NB4 (cell line): ENCODE measurements around the gene GARS1.
"Not testable (repeated sequence)": the region's sequence is repeated elsewhere in the genome, so short reads cannot be mapped to it uniquely, and the experiment has no call there.

Experiments used
- DNase-seq: peaks from one replicate; pipeline ENCODE4 v3.0.0; 2010; ENCODE audit warnings: low read depth
- H3K4me3 ChIP-seq: one replicate; pipeline ENCODE4 v1.5.1; 2011; ENCODE audit warnings: mild to moderate bottlenecking, low read depth, low read length, moderate library complexity
- MAX ChIP-seq: IDR thresholded peaks from 2 replicates; pipeline ENCODE4 v1.6.1; 2011; ENCODE audit warnings: low read depth, low read length
- MYC ChIP-seq: IDR thresholded peaks from 2 replicates; pipeline ENCODE4 v1.6.1; 2011; ENCODE audit warnings: low read depth, low read length
- POLR2A ChIP-seq: IDR thresholded peaks from 2 replicates; pipeline ENCODE4 v1.6.1; 2011; ENCODE audit warnings: mild to moderate bottlenecking; ENCODE audit not compliant: insufficient read length; ENCODE audit errors: extremely low read depth
- TF ChIP-seq, protein P1 (sequence below): IDR thresholded peaks from one replicate; pipeline ENCODE4 v1.5.1; 2012; ENCODE audit warnings: low read depth, low read length

The GARS1 gene

GRCh38 chr7:30634634-30635201, 40.0 kb downstream of the GARS1 start:
- TF ChIP-seq POLR2A (no peak), MYC (no peak), MAX (no peak)
- TF ChIP-seq, protein P1, sequence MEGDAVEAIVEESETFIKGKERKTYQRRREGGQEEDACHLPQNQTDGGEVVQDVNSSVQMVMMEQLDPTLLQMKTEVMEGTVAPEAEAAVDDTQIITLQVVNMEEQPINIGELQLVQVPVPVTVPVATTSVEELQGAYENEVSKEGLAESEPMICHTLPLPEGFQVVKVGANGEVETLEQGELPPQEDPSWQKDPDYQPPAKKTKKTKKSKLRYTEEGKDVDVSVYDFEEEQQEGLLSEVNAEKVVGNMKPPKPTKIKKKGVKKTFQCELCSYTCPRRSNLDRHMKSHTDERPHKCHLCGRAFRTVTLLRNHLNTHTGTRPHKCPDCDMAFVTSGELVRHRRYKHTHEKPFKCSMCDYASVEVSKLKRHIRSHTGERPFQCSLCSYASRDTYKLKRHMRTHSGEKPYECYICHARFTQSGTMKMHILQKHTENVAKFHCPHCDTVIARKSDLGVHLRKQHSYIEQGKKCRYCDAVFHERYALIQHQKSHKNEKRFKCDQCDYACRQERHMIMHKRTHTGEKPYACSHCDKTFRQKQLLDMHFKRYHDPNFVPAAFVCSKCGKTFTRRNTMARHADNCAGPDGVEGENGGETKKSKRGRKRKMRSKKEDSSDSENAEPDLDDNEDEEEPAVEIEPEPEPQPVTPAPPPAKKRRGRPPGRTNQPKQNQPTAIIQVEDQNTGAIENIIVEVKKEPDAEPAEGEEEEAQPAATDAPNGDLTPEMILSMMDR, result no peak
- no peak overlapping the region for H3K4me3 ChIP-seq
- no peak for DNase-seq

DNA sequence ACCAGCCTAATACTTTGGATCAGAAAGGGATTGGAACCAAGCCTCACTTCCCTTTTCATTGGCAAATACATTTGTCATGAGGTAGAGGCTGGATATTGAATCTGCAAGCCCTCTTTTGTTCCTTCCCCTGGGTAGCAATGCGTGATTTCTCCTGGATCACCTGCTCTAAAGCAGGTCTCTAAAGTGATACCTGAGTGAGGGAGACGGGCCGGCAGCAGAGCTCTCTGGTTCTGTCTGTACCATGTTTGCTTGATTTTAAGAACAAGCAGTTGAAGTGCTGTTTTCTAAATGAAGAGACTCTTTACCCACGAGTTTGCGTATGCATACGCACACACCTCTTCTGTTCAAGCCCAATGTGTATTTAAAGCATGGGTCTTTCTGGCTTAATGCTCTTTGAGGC, 41.1 kb downstream of the GARS1 start:
- TF ChIP-seq MAX (no peak), POLR2A (no peak), MYC (no peak)
- TF ChIP-seq, protein P1, result no peak
- no peak overlapping the region for H3K4me3 ChIP-seq
- DNase-seq, result no peak

- H3K4me3 ChIP-seq, DNase-seq: not testable (repeated sequence)
Observed at GRCh38 chr7:30642322-30642721, 47.6 kb downstream of the GARS1 start.

GRCh38 chr7:30642789-30643188, 48.1 kb downstream of the GARS1 start:
- no peak for DNase-seq
- TF ChIP-seq POLR2A (no peak), MYC (no peak), MAX (no peak)
- TF ChIP-seq, protein P1, result no peak
- no peak overlapping the region for H3K4me3 ChIP-seq

DNA sequence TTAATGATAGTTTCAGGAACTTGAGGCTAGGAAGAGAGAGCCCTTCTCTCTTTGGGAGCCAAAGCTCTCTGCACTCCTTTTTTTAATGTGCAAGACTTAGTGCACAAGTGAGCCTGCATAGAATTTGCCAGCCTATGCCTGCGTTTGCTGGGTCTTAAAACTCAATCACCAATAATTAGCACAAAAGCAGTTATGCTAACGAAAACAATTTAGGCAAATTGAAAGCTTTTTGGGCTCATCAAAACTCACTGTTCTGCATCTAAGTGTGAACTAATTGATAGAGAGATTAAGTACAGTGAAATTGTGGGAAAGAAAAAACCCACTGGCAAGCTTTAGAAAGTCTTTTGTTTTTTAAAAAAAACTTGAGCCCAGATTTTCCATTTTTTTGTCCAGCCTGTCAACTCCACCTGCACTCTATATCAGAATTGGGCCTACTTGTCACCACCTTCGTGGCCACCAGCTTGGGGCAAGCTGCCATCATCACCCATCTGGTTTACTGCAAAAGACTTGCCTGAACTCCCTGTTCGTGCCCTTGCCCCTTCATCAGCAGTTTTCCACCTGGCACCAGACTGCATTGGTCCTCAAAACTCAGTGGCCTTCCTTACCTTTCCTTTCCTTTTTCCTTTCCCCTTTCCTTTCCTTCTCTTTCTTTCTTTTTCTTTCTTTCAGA, 49.7 kb downstream of the GARS1 start:
- TF ChIP-seq POLR2A (no peak), MAX (no peak), MYC (no peak)
- TF ChIP-seq, protein P1, result no peak
- DNase-seq, result no peak
- H3K4me3 ChIP-seq, result no peak overlapping the region

DNA sequence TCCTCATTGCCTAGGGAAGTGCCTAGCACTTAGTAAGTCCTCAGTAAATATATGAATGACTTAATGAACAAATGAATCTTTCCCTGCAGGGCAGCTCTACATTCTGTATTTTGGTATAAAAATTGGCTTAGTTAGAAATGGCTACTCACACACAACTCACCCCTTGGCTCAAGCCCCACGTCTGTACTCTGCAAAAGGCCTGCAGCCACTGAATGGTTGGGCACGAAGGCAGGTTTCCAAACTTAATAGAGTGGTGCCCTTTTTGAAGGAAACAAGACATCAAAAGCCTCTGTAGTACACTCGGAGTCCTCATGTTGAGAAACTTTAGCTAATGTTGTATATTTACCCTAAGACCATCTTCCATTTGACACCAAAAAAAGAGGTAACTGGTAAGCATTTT, 51.0 kb downstream of the GARS1 start:
- DNase-seq, result no peak

More for the DNA sequence above, 51.0 kb downstream of the GARS1 start:
- TF ChIP-seq POLR2A (no peak), MYC (no peak), MAX (no peak)
- TF ChIP-seq, protein P1, result no peak
- no peak overlapping the region for H3K4me3 ChIP-seq
